GM15510 (cell line): ENCODE measurements around the gene AGMO.

Experiments used
- POLR2A ChIP-seq: IDR thresholded peaks from 3 replicates; pipeline ENCODE4 v1.6.1; 2011; ENCODE audit warnings: borderline replicate concordance; ENCODE audit not compliant: insufficient read length; ENCODE audit errors: extremely low read depth

Gene AGMO

GRCh38 chr7:15561835-15562234 is at the start of gene AGMO:
Gene AGMO, minus strand, starts transcription at chr7:15562015.
- no peak for TF ChIP-seq POLR2A

- no peak for TF ChIP-seq POLR2A
Observed at GRCh38 chr7:15610503-15610902, 48.7 kb upstream of the AGMO start.

- no peak for TF ChIP-seq POLR2A
Observed at GRCh38 chr7:15609287-15609686, 47.5 kb upstream of the AGMO start.

GRCh38 chr7:15607529-15608210 is 45.9 kb upstream of the AGMO start:
- TF ChIP-seq POLR2A: no peak

GRCh38 chr7:15606561-15606960 is 44.7 kb upstream of the AGMO start:
- no peak for TF ChIP-seq POLR2A

GRCh38 chr7:15604166-15604565 is 42.4 kb upstream of the AGMO start:
- TF ChIP-seq POLR2A: no peak

GRCh38 chr7:15603124-15603523 is 41.3 kb upstream of the AGMO start:
- TF ChIP-seq POLR2A: no peak

GRCh38 chr7:15602236-15602635 is 40.4 kb upstream of the AGMO start:
- TF ChIP-seq POLR2A: no peak

GRCh38 chr7:15601175-15601574 is 39.4 kb upstream of the AGMO start:
- TF ChIP-seq POLR2A: no peak

- TF ChIP-seq POLR2A: no peak
Observed at GRCh38 chr7:15600298-15600697, 38.5 kb upstream of the AGMO start.

GRCh38 chr7:15594461-15594860 is 32.6 kb upstream of the AGMO start:
- no peak for TF ChIP-seq POLR2A

- no peak for TF ChIP-seq POLR2A
Observed at GRCh38 chr7:15593382-15593781, 31.6 kb upstream of the AGMO start.

GRCh38 chr7:15586266-15586665 is 24.5 kb upstream of the AGMO start:
- TF ChIP-seq POLR2A: no peak

GRCh38 chr7:15584575-15584974 is 22.8 kb upstream of the AGMO start:
- no peak for TF ChIP-seq POLR2A

- TF ChIP-seq POLR2A: no peak
Observed at GRCh38 chr7:15582773-15583172, 21.0 kb upstream of the AGMO start.

- no peak for TF ChIP-seq POLR2A
Observed at GRCh38 chr7:15581352-15581951, 19.6 kb upstream of the AGMO start.
